KBM-7 (cell line): ENCODE measurements around the gene PCSK4.
"Not testable (repeated sequence)": the region's sequence is repeated elsewhere in the genome, so short reads cannot be mapped to it uniquely, and the experiment has no call there.

Experiments
- DNase-seq: peaks from one replicate; pipeline ENCODE4 v3.0.0-alpha.2; 2015
- in situ Hi-C: fragments of 300-500 bp; cut with MboI; formaldehyde crosslinking; loops from 2 replicates; pipeline ENCODE4 v1.14.3; 2020; ENCODE audit warnings: low sequenced_read_pairs, low pct_unique_long_range_greater_than_20kb, mixed read lengths

The PCSK4 gene

DNA sequence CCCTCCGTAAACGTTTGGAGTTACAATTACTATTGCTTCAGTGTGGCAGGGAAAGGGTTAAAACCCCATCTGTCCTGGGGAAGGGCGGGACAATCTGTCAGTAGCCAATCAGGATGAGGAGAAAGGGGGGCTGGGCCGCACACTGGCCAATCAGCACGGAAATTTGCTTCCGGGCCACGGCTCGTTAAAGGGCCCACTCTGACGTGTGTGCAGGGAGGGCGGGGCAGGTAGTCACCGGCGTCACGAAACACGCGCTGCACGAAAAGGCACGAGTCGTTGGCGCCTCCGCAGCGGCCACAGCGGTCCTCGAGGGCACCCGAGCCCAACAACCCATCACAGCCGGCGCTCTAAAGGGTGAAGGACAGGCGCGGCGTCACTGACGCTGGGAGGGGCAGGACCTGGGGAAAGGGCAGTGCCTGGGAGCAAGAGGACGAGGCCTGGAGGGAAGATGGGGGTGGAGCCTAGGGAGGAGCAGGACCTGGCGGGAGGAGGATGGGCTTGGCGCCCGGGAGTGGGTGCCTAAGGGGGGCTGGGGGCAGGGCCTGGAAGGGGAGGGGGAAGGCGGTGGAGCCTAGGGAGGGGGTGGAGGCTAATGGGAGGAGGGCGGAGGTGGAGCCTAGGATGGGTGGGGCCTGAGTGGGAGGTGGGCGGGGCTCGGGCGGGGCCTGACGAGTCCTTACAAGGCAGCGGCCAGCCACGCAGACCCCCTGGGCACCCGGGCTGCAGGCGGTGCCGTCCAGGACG lies 17.8 kb upstream of the PCSK4 start:
- peak; percentile 97 for DNase-seq
- in situ Hi-C loops, result no loop called here

DNA sequence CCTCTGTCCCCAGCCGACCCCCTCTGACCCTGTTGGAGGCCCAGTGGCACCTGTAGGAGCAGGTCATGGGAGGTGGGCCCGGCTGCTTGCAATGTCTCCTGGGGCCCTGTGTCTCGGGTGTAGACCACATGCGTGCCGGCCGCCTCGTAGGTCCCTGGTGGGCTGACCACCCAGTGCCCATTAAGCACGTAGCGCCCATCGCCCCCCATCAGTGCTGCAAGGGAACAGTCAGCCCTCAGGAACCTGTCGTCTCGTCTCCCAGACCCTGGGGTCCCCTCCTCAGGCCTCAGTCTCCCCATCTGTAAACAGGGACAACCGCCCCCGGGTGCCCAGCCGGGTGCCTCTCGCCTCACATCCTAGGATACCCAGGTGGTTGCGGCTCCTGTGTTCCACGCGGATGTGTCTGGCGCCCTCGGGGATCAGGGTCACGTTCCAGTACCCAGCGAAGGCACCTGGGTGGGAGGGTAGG lies 17.1 kb upstream of the PCSK4 start:
- no peak for DNase-seq
- in situ Hi-C loops, result no loop called here

DNA sequence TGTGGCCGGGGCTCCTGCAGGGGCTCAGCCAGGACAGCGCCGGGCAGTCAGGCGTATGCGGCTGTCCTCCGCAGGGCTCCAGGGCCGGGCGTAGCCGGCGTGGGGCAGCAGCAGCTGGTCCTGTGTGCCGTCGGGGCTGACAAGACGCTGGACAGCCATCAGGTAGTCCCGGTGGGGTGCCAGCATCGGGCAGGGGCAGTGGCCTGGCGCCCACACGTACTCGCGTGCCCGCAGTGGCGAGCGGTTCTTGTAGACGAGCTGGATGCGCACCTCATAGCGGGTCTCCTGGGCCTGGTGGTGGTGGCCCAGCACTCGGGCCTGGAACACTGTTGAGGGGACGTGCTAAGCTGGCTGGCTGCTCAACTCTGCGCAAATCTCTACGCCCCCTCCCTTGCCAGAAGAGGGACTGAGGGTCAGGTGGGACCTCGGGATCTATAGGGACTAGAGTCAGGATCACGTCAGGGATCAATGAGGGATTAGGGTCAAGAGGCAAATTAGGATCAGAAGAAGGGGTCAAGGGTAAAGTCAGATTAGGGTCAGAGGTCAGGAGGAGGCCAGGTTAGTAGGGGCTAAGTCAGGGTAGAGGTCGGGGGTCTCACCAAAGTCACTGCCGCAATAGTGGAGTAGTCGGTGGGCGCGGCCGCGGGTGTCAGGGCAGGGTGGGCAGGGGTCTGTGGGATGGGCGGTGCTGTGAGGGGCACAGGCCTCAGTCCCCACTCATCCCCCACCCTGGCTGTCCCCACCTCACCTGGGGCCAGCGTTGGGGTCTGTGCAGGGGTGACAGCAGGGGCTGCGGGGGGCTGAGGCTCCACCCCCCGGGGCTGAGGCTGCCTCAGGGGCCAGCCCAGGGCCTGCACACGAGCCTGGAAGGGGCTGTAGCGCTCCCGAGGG lies 16.1 kb upstream of the PCSK4 start:
- in situ Hi-C loops, result no loop called here

DNA sequence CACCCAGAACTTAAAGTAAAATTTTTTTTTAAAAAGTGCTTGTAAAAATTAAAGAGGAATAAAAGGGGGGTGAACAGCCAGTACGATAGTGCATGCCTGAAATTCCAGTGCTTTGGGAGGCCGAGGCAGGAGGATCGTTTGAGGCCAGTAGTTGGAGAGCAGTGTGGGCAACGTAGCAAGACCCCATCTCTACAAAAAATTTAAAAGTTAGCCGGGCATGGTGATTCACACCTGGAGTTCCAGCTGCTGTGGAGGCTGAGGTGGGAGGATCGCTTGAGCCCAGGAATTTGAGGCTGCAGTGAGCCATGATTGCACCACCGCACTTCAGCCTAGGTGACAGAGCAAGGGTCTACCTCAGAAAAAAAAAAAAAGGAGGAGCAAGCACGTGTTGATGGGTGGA lies 14.9 kb upstream of the PCSK4 start:
- in situ Hi-C loops, result no loop called here
- DNase-seq, result no peak

More for the DNA sequence above, 16.1 kb upstream of the PCSK4 start:
- DNase-seq, result no peak

DNA sequence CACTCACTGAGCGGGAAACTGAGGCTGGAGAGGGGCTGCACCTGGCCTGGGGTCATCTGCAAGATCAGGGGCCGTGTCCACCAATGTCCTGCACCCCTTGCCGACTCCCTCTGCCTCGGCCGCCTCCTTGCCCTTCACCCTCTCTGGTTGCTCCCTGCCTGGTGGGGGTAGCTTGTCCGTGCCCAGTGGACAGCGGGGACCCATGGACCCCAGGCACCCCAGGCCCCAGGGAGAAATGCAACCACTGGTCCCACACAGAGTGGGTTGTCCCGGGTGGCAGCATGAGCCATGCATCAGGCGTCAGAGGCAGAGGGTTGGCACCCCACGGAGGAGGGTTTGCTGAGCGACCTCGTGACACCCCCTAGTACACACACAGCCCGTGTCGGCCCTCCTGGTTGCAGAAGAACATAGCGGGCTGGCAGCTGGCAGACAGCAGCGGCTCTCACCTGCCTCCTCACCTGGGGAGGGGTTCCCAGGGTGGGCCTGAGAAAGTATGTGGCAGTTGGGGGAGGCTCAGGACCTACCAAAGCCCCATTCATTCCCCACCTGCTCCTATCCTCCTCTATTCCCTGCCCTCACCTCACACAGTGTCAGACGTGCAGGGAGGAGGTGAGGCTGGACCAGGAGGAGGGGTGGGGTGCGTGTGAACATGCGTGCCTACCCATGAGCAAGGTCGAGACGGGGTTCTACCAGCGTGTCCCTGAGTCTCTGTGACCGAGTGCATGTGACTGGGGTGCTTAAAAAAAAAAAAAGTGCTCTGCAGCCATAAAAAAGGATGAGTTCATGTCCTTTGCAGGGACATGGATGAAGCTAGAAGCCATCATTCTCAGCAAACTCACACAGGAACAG lies 14.0 kb upstream of the PCSK4 start:
- in situ Hi-C loops, result no loop called here
- DNase-seq, result no peak

DNA sequence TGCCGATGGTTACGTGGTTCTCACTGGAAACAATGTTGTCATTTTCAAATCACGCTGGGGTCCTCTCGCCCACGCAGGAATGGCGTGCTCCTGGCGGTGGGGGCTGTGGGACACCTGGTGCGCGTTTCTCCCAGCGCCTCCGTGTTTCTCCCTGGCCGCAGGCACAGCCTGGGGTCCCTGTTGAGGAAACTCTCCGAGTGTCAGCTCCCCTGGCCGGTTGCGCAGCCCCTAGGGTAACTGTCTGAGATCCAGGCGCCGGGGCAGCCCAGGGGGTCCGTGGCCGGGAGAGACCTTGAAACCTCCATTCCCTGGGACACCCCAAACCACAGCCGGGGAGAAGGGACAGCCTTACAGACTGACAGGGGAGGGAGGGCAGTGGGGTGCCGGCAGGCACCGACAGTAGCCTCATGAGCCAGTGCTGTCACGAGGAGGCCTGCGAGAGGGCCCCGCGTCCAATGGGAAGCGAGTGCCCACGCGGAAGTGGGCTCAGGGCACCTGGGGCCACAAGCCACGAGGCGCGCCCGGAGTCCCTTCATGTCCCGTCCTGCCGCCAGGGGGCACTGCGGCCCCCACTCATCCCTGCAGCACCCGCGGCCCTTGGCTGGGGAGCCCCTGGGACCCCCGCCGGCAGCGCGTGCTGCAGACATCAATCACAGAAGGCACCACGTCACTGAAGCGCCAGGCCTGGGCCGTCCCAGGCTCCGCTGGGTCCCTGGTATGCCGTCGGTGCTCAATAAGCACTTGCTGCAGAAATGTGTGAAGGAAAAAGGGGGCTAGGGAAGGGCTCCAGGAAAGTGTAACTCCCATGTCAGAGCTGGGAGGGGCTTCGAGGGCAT lies 13.2 kb upstream of the PCSK4 start:
- in situ Hi-C loops, result no loop called here
- DNase-seq, result peak; percentile 84

DNA sequence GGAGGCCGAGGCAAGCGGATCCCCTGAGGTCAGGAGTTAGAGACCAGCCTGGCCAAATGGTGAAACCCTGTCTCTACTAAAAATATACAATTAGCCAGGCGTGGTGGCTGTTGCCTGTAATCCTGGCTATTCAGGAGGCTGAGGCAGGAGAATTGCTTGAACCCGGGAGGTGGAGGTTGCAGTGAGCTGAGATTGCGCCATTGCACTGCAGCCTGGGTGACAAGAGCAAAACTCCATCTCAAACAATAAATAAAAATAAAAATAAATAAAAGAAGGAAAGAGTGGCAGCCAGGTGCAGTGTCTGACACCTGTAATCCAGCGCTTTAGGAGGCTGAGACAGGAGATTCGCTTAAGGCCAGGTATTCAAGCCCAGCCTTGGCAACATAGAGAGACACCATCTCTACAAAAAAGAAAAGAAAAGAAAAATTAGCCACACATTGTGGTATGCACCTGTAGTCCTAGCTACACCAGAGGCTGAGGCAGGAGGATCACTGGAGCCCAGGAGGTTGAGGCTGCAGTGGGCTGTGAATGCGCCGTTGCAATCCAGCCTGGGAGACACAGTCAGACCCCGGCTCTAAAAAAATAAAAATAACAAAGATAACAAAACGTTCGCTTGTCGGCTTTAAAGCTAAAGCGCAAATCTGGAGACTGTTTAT lies 12.4 kb upstream of the PCSK4 start:
- in situ Hi-C loops, result no loop called here
- DNase-seq, result no peak

DNA sequence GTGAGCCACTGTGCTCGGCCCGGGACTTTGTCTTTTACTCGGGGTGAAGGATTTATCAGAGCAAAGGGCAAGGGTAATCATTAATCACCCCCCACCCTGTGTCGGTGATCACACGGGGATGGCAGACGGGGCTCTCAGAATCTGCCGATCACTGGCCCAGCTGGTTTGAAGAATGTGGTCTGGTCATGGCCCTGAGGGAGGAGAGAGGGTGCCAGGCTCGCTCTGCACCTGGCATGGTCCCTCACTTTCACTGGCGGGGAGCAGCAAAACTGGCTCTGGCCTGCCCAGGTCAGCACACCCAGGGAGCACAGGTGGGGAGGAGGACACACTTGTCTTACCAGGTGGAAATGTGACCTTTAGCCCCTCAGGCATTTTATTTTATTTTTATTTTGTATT lies 11.0 kb upstream of the PCSK4 start:
- no peak for DNase-seq
- in situ Hi-C loops, result no loop called here

DNA sequence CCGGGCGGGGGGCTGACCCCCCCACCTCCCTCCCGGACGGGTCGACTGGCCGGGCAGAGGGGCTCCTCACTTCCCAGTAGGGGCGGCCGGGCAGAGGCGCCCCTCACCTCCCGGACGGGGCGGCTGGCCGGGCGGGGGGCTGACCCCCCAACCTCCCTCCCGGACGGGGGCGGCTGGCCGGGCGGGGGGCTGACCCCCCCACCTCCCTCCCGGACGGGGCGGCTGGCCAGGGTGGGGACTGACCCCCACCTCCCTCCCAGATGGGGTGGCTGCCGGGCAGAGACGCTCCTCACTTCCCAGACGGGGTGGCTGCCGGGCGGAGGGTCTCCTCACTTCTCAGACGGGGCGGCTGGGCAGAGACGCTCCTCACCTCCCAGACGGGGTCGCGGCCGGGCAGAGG lies 9.1 kb upstream of the PCSK4 start:
- in situ Hi-C loops, DNase-seq: not testable (repeated sequence)

DNA sequence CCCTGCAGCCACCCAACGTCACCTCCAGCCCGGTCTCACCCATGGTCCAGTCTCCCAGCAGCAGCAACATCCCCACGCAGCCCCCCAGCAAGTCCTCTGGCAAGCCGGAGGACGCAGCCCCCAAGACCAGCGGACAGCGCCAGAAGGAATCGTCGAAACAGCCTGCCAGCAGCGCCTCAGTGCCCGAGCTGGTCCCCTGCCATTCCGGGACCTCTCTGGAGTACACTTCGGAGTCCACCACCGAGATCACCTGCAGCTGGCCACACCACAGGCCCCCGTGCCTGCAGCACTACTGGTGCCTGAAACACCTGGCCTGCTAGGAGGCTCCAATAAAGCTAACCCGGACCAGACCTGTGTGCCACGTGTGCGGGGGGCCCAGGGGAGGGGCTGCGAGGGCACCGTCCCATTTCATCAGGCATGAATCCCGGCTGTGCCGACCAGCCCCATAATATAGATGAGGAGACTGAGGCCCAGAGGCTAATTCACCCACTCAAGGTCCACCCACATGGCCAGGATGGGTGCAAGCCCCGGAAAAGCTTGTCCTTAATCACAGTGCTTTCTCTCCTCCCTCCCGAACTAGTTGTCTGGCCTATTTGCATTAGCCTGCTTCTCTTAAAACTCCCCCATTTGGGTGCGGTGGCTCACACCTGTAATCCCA lies 7.6 kb upstream of the PCSK4 start:
- DNase-seq, result no peak
- in situ Hi-C loops, result no loop called here

DNA sequence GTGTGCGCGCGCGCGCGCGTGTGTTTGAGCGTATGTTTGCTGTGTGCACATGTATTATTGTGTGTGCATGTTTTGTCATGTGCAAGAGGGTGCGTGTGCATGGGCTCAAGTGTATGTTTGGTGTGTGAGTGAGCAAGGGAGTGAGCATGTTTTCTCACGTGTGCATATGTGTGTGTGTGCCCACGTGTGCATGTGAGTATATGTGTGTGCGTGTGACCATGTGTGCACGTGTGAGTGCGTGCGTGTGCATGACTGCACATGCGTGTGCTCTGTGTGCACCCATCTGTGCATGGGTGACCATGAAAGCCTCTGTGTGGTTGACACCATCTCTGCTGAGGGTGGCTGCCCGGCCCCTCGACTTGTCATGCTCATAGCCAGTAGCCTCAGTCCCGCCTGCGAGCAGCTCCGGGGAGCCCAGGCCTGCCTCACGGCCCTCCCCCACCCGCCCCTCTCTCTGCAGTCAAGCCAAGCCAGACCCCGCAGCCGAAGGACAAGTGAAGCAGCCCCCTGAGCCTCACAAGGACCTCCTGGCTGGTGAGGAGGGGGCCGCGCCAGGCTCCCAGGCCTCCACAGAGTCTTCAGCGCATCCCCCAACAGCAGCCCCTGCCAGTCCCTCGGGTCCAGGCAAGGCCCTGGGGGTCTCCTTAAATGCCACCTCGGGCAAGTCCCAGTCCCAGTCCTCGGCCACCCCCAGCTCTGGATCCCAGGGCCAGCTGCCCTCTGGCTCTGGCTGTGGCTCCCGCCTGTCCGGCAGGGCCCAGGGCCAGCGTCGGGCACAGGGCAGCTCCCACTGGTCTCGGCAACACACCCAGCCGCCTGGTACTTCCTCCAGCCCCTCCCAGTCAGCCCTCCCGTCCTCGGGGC lies 6.8 kb upstream of the PCSK4 start:
- DNase-seq, result no peak
- in situ Hi-C loops, result no loop called here

DNA sequence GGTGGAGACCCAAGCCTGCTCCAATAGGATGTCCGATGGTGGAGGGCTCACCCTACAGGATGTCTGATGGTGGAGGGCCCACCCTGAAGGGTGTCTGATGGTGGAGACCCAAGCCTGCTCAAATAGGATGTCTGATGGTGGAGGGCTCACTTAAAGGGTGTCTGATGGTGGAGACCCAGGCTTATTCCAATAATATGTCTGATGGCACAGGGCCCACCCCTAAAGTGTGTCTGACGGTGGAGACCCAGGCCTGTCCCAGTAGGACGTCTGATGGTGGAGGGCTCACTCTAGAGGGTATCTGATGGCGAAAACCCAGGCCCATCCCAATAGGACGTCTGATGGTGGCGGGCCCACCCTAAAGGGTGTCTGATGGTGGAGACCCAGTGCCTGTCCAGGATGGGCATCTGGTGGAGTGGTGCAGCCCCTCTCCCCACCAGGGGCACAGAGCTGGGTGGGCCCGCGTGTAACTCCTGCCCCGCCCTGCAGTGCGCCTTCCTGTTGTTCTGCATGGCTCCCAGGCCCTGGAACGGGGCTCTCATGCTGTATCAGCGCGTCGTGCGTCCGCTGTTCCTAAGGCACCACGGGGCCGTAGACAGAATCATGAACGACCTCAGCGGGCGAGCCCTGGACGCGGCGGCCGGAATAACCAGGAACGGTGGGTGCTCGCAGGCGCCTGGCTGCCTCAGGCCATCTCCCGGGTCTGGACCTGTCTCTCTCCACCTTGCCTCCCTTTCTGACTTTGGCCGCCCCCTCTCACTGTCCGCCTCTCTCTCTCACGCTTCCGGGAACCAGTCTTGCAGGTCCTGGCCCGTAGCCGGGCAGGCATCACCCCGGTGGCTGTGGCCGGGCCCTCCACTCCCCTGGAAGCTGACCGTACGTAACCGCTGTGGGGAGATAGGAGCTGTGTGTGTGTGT lies 5.9 kb upstream of the PCSK4 start:
- in situ Hi-C loops, result no loop called here
- no peak for DNase-seq

DNA sequence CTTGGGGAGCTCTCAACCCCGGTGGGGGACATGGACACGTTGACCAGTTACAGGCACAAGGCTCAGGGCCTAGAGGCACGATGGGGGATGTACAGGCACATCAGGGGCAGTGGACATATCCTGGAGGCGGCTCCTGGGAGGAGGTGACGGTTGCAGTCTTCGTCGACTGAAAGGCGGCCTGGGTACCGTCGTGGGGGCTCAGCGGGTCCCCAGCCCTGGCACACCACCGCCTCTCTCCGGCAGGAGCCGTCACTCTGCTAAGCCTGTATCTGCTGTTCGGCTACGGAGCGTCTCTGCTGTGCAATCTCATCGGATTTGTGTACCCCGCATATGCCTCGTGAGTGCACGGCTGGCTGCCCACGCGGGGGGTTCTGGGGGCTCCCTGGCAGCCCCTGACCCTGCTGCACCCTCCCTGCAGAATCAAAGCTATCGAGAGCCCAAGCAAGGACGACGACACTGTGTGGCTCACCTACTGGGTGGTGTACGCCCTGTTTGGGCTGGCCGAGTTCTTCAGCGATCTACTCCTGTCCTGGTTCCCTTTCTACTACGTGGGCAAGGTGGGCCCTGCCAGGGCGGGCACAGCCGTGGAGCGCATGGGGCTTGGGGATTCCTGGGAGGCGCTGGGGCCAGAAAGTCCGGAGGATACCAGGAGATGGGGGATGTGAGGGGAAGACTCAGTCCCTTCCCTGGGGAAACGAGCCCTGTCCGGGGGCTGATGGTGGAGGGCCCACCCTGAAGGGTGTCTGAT lies 5.1 kb upstream of the PCSK4 start:
- in situ Hi-C loops, result no loop called here
- DNase-seq, result no peak

DNA sequence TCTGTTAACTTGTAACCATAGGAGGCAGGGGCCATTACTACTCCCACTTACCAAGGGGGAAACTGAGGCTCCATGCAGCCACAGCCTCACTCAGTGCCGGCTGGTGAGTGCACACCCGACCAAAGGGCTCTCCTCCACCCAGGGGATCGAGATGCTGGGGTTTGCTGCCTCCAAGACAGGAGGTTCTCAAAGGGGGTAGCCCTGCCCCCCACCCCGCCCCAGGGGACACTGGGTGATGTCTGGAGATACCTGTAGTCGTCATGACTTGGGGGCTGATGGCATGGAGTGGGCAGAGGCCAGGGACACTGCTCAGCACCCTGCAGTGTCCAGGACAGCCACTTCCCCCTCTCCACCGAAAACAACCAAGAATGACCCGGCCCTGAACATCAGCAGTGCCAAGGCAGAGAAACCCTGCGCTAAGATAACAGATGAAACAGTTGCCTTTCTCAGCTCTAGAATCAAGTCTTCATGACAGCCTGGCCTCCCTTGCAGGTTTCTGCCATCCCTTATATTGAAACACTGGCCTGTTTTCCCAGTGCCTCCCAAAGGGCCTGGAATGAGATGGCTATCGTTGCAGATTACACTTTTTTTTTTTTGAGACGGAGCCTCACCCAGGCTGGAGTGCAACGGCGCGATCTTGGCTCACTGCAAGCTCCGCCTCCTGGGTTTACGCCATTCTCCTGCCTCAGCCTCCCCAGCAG lies 4.1 kb upstream of the PCSK4 start:
- in situ Hi-C loops, result no loop called here

More for the DNA sequence above, 4.1 kb upstream of the PCSK4 start:
- DNase-seq, result no peak
